Glutamatergic neuron (in vitro differentiated cells): ENCODE data around the gene TFCP2L1. TPM values are rescaled to one million over a fixed set of nuclear protein-coding genes. Genes with fewer than 3 reads are reported as not detected.
"Not testable (repeated sequence)": the region's sequence is repeated elsewhere in the genome, so short reads cannot be mapped to it uniquely, and the experiment has no call there.

Source experiments
- DNase-seq: peaks from one replicate; pipeline ENCODE4 v3.0.0; 2022
- H3K27ac Mint-ChIP-seq: one replicate; pipeline ENCODE4 v1.8.0; 2020; ENCODE audit warnings: mild to moderate bottlenecking, mixed read lengths, inconsistent platforms; ENCODE audit not compliant: unreplicated experiment
- H3K27me3 Mint-ChIP-seq: one replicate; pipeline ENCODE4 v1.8.0; 2020; ENCODE audit warnings: mild to moderate bottlenecking, moderate library complexity, mixed read lengths, inconsistent platforms; ENCODE audit not compliant: unreplicated experiment
- H3K36me3 Mint-ChIP-seq: one replicate; pipeline ENCODE4 v1.8.0; 2020; ENCODE audit warnings: mild to moderate bottlenecking, mixed read lengths, inconsistent platforms; ENCODE audit not compliant: unreplicated experiment
- H3K4me1 Mint-ChIP-seq: one replicate; pipeline ENCODE4 v1.8.0; 2020; ENCODE audit warnings: mild to moderate bottlenecking, low read depth, mixed read lengths, inconsistent platforms; ENCODE audit not compliant: unreplicated experiment
- H3K4me3 Mint-ChIP-seq: one replicate; pipeline ENCODE4 v1.8.0; 2020; ENCODE audit warnings: mild to moderate bottlenecking, mixed read lengths, inconsistent platforms; ENCODE audit not compliant: unreplicated experiment
- H3K9me3 Mint-ChIP-seq: one replicate; pipeline ENCODE4 v1.8.0; 2020; ENCODE audit warnings: mild to moderate bottlenecking, moderate library complexity, mixed read lengths, inconsistent platforms; ENCODE audit not compliant: unreplicated experiment
- total RNA-seq: library from RNA; stranded (reverse); fragmentation: NEBNext Ultra II Directional; extraction: Animal tissue kit (Norgen Biotek cat#: 25700); gene quantifications from one replicate; pipeline ENCODE4 v1.2.1, GENCODE V29; 2021; ENCODE audit not compliant: unreplicated experiment
- TF ChIP-seq, protein P1 (sequence below): fragments of 200-600 bp; sonication (generic); IDR thresholded peaks from one replicate; pipeline ENCODE4 v1.5.0; 2021; ENCODE audit not compliant: partially characterized antibody, unreplicated experiment

The TFCP2L1 gene
- total RNA-seq, 1 donor from 2014 or later = 0.07 TPM

DNA sequence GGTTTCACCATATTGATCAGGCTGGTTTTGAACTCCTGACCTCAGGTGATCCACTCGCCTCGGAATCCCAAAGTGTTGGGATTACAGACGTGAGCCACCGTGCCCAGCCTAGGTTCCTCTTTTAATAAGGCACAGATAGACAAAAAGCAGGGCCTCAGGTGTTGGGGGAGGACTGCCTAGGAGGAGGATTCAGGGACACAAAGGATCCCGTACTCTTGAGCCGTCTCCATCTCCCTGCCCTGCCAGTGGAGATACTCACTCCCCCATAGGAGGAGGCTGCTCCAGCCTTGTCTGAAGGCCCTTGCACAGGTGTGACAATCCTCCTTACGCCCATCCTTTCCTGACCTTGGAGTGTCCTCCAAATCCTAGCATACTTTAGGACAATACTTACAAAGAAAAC lies 32.0 kb upstream of the TFCP2L1 start:
- Mint-ChIP-seq H3K36me3 (no peaks in the 10 kb centered on the region), H3K27me3 (peaks cover 3% of the 10 kb centered on the region), H3K27ac (no peak overlapping the region), H3K9me3 (no peaks in the 10 kb centered on the region), H3K4me3 (no peak overlapping the region), H3K4me1 (no peaks in the 10 kb centered on the region)
- TF ChIP-seq, protein P1, sequence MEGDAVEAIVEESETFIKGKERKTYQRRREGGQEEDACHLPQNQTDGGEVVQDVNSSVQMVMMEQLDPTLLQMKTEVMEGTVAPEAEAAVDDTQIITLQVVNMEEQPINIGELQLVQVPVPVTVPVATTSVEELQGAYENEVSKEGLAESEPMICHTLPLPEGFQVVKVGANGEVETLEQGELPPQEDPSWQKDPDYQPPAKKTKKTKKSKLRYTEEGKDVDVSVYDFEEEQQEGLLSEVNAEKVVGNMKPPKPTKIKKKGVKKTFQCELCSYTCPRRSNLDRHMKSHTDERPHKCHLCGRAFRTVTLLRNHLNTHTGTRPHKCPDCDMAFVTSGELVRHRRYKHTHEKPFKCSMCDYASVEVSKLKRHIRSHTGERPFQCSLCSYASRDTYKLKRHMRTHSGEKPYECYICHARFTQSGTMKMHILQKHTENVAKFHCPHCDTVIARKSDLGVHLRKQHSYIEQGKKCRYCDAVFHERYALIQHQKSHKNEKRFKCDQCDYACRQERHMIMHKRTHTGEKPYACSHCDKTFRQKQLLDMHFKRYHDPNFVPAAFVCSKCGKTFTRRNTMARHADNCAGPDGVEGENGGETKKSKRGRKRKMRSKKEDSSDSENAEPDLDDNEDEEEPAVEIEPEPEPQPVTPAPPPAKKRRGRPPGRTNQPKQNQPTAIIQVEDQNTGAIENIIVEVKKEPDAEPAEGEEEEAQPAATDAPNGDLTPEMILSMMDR = no peak
- DNase-seq = no peak

DNA sequence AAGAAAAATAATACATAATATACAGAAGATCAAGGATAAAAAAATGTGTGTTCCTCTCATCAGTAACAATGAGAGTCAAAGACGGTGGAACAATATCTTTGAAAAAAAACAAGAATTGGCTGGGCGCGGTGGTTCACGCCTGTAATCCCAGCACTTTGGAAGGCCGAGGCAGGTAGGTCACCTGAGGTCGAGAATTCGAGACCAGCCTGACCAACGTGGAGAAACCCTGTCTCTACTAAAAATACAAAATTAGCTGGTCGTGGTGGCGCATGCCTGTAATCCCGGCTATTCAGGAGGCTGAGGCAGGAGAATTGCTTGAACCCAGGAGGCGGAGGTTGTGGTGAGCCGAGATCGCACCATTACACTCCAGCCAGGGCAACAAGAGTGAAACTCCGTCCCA lies 28.7 kb upstream of the TFCP2L1 start:
- H3K4me1 Mint-ChIP-seq, H3K27ac Mint-ChIP-seq, H3K27me3 Mint-ChIP-seq, DNase-seq, H3K9me3 Mint-ChIP-seq, H3K4me3 Mint-ChIP-seq, H3K36me3 Mint-ChIP-seq: not testable (repeated sequence)

DNA sequence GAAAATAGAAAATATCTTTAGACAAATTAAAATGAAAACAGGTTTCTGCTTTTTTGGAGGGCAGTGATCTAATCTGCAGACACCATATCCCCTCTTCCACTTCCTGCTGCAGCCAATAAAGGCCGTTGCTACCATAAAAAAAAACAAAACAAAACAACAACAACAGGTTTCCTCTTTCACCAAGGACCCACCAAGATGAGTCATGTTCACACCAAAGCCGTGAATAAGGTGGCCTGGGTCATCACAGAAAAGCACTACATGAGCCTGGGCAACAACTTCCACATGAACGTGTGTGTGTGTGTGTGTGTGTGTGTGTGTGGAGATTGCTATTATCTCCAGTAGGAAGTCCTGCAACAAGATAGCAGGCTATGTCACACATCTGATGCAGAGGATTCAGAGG lies 24.8 kb upstream of the TFCP2L1 start:
- Mint-ChIP-seq H3K9me3 (no peaks in the 10 kb centered on the region), H3K36me3 (no peaks in the 10 kb centered on the region), H3K27me3 (peaks cover 1% of the 10 kb centered on the region), H3K27ac (no peak overlapping the region), H3K4me1 (no peaks in the 10 kb centered on the region), H3K4me3 (no peak overlapping the region)
- TF ChIP-seq, protein P1 = no peak
- DNase-seq = no peak

DNA sequence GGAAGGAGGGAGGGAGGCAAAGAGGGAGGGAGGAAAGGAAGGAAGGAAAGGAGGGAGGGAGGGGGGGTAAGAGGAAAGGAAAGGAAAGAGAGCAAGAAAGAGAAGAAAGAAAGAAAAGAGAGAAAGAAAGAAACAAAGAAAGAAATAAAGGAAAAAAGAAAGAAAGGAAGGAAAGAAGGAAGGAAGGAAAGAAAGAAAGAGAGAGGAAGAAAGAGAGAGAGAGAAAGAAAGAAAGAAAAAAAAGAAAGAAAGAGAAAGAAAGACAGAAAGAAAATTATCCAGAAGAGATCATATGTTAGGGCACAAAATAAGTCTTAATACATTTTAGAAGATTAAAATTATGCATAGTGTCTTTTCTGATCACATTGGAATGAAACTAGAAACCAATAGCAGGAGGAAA lies 24.3 kb upstream of the TFCP2L1 start:
- no peak for DNase-seq
- H3K36me3 Mint-ChIP-seq = no peaks in the 10 kb centered on the region
- H3K4me3 Mint-ChIP-seq = no peak overlapping the region
- H3K27ac Mint-ChIP-seq = no peak overlapping the region
- H3K27me3 Mint-ChIP-seq = no peaks in the 10 kb centered on the region
- TF ChIP-seq, protein P1 = no peak
- no peaks in the 10 kb centered on the region for H3K9me3 Mint-ChIP-seq
- H3K4me1 Mint-ChIP-seq = no peaks in the 10 kb centered on the region

DNA sequence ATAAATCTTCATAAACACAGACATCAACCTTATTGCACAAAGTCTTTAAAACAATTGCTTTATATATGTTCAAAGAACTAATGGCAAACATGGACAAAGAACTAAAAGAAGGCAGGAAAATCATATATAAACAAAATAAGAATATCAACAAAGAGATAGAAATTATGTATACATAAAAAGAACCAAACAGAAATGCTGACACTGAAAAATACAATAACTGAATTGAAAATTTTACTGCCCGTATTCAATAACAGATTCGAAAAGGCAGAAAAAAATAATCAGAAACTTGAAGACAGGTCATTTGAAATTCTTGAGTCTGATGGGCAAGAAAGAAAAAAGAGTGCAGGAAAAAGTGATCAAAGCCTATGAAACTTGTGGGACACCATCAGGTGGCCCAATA lies 22.0 kb upstream of the TFCP2L1 start:
- no peak overlapping the region for H3K27ac Mint-ChIP-seq
- no peaks in the 10 kb centered on the region for H3K36me3 Mint-ChIP-seq
- H3K4me3 Mint-ChIP-seq = no peak overlapping the region
- TF ChIP-seq, protein P1 = no peak
- DNase-seq = no peak
- H3K4me1 Mint-ChIP-seq = no peaks in the 10 kb centered on the region
- H3K9me3 Mint-ChIP-seq = no peaks in the 10 kb centered on the region
- no peaks in the 10 kb centered on the region for H3K27me3 Mint-ChIP-seq

DNA sequence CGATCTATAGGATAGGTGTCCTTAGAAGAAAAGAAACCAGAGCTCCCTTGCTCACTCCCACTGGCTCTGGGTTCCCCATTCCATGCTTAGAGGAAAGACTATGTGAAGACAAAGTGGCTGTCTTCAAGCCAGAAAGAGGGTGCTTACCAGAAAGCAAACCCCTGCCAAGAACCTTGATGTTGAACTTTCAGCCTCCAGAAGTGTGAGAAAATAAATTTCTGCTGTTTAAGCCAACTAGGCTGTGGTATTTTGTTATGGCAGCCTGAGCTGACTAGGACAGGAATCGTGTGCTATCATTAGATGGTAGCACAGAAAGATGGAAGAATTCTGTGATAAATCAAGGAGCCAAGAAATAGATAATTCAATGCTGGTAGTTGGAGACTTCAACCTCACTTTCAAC lies 19.9 kb upstream of the TFCP2L1 start:
- TF ChIP-seq, protein P1 = no peak
- Mint-ChIP-seq H3K27ac (no peak overlapping the region), H3K4me3 (no peak overlapping the region), H3K27me3 (no peaks in the 10 kb centered on the region), H3K36me3 (no peaks in the 10 kb centered on the region), H3K9me3 (no peaks in the 10 kb centered on the region), H3K4me1 (no peaks in the 10 kb centered on the region)
- DNase-seq = no peak
